ENCODE results near the gene DVL3. TPM values are rescaled to one million over a fixed set of nuclear protein-coding genes. Genes with fewer than 3 reads are reported as not detected.

Gene DVL3
- total RNA-seq, 2 donors from 2014 or later: 43.5 to 66.1 TPM

DNA sequence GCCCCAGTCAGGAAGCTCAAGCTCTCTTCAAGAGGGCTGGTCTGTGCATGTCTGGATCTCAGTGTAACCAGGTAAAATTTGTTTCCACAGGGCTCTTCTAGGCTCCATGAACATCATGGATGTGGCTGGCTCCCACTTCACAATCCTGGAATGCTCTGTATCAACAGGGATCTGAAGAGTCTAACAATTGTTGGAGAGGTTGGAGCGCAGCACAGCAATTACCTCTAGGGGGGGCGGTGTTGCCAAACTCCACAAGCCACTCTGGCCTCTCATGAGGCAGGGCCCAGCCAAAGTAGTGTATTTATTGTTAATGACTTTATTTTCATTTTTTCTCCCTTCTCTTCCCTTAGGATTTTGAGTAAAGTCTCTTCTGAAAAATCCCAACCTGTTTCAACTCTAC is 26.2 kb upstream of the DVL3 start:
- no peak overlapping the region for H3K27ac ChIP-seq
- no peaks in the 10 kb centered on the region for H3K27me3 ChIP-seq
- H3K4me1 ChIP-seq: peaks cover 0 to 5% of the 10 kb centered on the region in 2 donors
- DNase-seq (ENCODE audit: low spot score): no peak
- TF ChIP-seq, protein P1, sequence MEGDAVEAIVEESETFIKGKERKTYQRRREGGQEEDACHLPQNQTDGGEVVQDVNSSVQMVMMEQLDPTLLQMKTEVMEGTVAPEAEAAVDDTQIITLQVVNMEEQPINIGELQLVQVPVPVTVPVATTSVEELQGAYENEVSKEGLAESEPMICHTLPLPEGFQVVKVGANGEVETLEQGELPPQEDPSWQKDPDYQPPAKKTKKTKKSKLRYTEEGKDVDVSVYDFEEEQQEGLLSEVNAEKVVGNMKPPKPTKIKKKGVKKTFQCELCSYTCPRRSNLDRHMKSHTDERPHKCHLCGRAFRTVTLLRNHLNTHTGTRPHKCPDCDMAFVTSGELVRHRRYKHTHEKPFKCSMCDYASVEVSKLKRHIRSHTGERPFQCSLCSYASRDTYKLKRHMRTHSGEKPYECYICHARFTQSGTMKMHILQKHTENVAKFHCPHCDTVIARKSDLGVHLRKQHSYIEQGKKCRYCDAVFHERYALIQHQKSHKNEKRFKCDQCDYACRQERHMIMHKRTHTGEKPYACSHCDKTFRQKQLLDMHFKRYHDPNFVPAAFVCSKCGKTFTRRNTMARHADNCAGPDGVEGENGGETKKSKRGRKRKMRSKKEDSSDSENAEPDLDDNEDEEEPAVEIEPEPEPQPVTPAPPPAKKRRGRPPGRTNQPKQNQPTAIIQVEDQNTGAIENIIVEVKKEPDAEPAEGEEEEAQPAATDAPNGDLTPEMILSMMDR (IDR thresholded peaks at IDR 0.05): peak in 1 of 2 donors; percentile 40
- no peak overlapping the region for H3K4me3 ChIP-seq
- H3K9me3 ChIP-seq: no peaks in the 10 kb centered on the region
- no peaks in the 10 kb centered on the region for H3K36me3 ChIP-seq

- Histone ChIP-seq H3K27ac (no peak overlapping the region), H3K9me3 (no peaks in the 10 kb centered on the region), H3K4me3 (no peak overlapping the region), H3K27me3 (no peaks in the 10 kb centered on the region), H3K4me1 (peaks cover 0 to 24% of the 10 kb centered on the region in 2 donors), H3K36me3 (peaks cover 6% of the 10 kb centered on the region)
- TF ChIP-seq, protein P1 (IDR thresholded peaks at IDR 0.05): no peak
- DNase-seq (ENCODE audit: low spot score): no peak
Measured at GRCh38 chr3:184132945-184133344, 22.2 kb upstream of the DVL3 start.

DNA sequence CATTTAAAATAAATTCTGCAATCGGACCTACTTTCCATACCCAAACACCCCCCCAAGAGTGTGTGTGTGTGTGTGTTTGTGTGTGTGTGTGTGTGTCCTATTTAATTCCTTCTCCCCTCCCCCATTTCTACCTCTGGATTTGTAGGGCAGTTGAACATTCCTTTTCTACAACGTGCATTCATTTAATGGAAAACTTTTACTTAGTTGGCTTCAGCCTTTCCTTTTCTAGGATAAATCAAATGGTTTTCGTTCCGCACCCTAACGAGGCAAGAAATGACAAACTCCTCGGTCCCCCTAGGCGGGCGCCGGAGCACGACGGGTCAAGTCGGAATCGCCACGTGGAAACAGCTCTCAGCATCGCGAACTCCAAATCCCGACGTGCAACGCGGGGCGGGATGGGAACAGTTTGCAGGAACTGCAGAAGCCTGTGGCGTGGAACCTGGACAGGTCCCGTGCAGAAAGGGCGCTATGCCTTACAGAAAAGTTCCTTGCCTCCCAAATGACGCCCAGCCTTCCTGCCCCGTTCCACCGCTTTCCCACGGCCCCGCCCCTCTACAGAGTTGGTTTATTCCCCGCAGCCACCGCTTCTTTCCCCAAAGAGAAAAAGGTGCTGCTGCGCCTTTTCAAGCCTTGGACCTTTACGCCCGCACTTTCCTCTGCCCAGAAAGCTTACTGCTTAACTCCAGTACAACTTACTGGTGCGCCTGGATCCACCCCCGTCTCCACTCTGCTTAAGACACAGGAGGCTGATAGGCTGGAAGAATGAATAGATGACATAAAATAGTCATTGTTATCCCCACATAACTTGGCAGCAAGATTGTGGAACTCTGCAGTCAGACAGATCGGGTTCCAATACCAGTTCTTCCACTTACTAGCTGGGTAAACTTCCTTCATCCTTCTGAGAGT is 21.1 kb upstream of the DVL3 start:
- DNase-seq (ENCODE audit: low spot score): peak; percentile 90
- TF ChIP-seq, protein P1 (IDR thresholded peaks at IDR 0.05): peak in 1 of 2 donors; percentile 21
- H3K36me3 ChIP-seq: peaks cover 18% of the 10 kb centered on the region
- H3K27ac ChIP-seq: peak overlapping the region; percentile 88 to 93
- H3K27me3 ChIP-seq: no peaks in the 10 kb centered on the region
- peaks cover 0 to 24% of the 10 kb centered on the region in 2 donors for H3K4me1 ChIP-seq
- H3K4me3 ChIP-seq: peak overlapping the region; percentile 87 to 92
- no peaks in the 10 kb centered on the region for H3K9me3 ChIP-seq

GRCh38 chr3:184134746-184135148 is 20.4 kb upstream of the DVL3 start:
- peaks cover 20% of the 10 kb centered on the region for H3K36me3 ChIP-seq
- H3K27me3 ChIP-seq: no peaks in the 10 kb centered on the region
- no peak for DNase-seq (ENCODE audit: low spot score)
- peak overlapping the region; percentile 88 to 93 for H3K27ac ChIP-seq
- peaks cover 0 to 24% of the 10 kb centered on the region in 2 donors for H3K4me1 ChIP-seq
- TF ChIP-seq, protein P1 (IDR thresholded peaks at IDR 0.05): no peak
- no peaks in the 10 kb centered on the region for H3K9me3 ChIP-seq
- H3K4me3 ChIP-seq: peak overlapping the region; percentile 87 to 92

GRCh38 chr3:184135149-184135910 is 19.8 kb upstream of the DVL3 start, which contains the start of gene EIF2B5:
Gene EIF2B5, plus strand, starts transcription at chr3:184135358. Its CDS starts 28 bp downstream, at chr3:184135386.
- peaks cover 26% of the 10 kb centered on the region for H3K36me3 ChIP-seq
- no peaks in the 10 kb centered on the region for H3K27me3 ChIP-seq
- H3K4me1 ChIP-seq: peaks cover 0 to 24% of the 10 kb centered on the region in 2 donors
- DNase-seq (ENCODE audit: low spot score): peak; percentile 93
- H3K4me3 ChIP-seq: peak within 1 kb of the TSS; percentile 87 to 92
- H3K9me3 ChIP-seq: no peaks in the 10 kb centered on the region
- TF ChIP-seq, protein P1 (IDR thresholded peaks at IDR 0.05): peak; percentile 23 to 75
- peak within 1 kb of the TSS; percentile 88 to 93 for H3K27ac ChIP-seq

Measured in right atrium auricular region (tissue), 2 donors.